ENCODE data around the gene CNDP1.
"Not testable (repeated sequence)": the region's sequence is repeated elsewhere in the genome, so short reads cannot be mapped to it uniquely, and the experiment has no call there.

CNDP1 gene

DNA sequence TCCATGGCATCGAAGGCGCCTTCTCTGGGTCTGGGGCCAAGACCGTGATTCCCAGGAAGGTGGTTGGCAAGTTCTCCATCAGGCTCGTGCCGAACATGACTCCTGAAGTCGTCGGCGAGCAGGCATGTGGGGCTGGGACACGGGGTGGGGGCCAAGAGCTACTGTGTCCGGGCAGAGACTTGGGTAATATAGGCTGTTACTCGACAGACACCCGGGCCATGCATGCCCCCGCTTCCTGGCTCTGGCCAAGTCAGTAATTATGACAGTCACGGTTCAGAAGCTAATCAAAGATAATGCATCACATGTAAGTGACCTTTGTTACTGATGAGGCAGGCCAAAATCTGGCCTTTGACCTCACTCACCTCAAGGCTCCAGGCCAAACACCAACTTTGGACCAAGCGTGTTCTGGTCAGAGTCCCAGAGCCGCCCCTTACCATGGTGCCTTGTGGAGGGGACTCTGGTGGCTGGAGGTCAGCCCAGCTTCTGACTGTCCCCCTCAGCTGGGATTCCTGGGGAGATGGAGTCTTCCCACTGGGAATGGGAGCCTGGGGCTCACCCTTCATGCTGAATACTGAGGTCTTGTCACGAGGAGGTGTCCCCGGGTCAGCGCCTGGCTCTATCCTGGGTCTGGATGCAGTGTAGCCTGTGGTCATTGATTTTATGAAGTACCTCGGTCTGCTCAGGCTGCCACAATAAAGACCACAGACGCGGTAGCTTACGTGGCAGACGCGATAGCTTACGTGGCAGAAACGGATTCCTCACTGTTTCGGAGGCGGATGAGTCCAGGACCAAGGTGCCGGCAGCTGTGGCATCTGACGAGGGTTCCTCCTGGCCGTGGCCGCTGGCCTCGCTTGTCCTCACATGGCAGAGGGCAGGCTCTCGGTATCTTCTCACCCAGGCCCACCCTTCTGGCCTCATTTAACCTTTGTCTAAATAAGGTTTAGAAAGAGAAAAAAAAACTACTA is 17.7 kb upstream of the CNDP1 start:
- Histone ChIP-seq H3K9ac (ENCODE audit: low read depth, low read length) (no peak overlapping the region), H3K9me3 (ENCODE audit: control insufficient read depth, insufficient read depth, low read length) (no peaks in the 10 kb centered on the region), H3K4me3 (ENCODE audit: low read depth, low read length) (no peak overlapping the region), H3K27me3 (ENCODE audit: control insufficient read depth, insufficient read depth, low read length) (no peaks in the 10 kb centered on the region), H3K36me3 (ENCODE audit: control insufficient read depth, insufficient read depth, low read length) (peaks cover 76% of the 10 kb centered on the region), H3K4me1 (ENCODE audit: control insufficient read depth, insufficient read depth, low read length) (no peaks in the 10 kb centered on the region)

DNA sequence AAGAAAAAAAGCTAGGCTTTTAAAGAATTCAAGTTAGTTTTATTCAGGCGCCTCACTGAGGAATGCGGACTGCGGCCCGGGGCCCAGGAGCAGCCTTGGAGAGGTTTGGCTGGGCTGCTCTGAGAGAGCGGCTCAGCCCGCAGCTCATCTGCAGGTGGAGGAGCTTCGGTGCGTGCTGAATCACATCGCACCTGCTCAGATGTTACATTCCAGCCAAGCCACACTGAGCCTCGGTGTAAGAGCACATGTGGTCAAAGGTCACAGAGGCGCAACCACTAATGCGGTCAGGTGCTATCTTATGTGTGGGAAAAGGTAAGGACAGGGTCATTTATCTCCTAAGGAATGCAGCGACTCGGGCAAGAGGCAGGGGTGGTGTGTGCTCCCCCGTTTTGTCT is 17.1 kb upstream of the CNDP1 start:
- Histone ChIP-seq H3K4me1 (ENCODE audit: control insufficient read depth, insufficient read depth, low read length) (no peaks in the 10 kb centered on the region), H3K9me3 (ENCODE audit: control insufficient read depth, insufficient read depth, low read length) (no peaks in the 10 kb centered on the region), H3K9ac (ENCODE audit: low read depth, low read length) (no peak overlapping the region), H3K36me3 (ENCODE audit: control insufficient read depth, insufficient read depth, low read length) (peaks cover 70% of the 10 kb centered on the region), H3K27me3 (ENCODE audit: control insufficient read depth, insufficient read depth, low read length) (no peaks in the 10 kb centered on the region), H3K4me3 (ENCODE audit: low read depth, low read length) (no peak overlapping the region)

GRCh38 chr18:74518456-74519295 is 15.6 kb upstream of the CNDP1 start:
- Histone ChIP-seq H3K36me3 (ENCODE audit: control insufficient read depth, insufficient read depth, low read length) (peaks cover 61% of the 10 kb centered on the region), H3K9ac (ENCODE audit: low read depth, low read length) (no peak overlapping the region), H3K4me3 (ENCODE audit: low read depth, low read length) (no peak overlapping the region), H3K27me3 (ENCODE audit: control insufficient read depth, insufficient read depth, low read length) (no peaks in the 10 kb centered on the region), H3K9me3 (ENCODE audit: control insufficient read depth, insufficient read depth, low read length) (no peaks in the 10 kb centered on the region), H3K4me1 (ENCODE audit: control insufficient read depth, insufficient read depth, low read length) (no peaks in the 10 kb centered on the region)

- Histone ChIP-seq H3K4me3 (ENCODE audit: low read depth, low read length) (no peak overlapping the region), H3K36me3 (ENCODE audit: control insufficient read depth, insufficient read depth, low read length) (peaks cover 58% of the 10 kb centered on the region), H3K4me1 (ENCODE audit: control insufficient read depth, insufficient read depth, low read length) (no peaks in the 10 kb centered on the region), H3K9me3 (ENCODE audit: control insufficient read depth, insufficient read depth, low read length) (no peaks in the 10 kb centered on the region), H3K9ac (ENCODE audit: low read depth, low read length) (no peak overlapping the region), H3K27me3 (ENCODE audit: control insufficient read depth, insufficient read depth, low read length) (no peaks in the 10 kb centered on the region)
Measured at GRCh38 chr18:74519320-74520095, 14.8 kb upstream of the CNDP1 start.

DNA sequence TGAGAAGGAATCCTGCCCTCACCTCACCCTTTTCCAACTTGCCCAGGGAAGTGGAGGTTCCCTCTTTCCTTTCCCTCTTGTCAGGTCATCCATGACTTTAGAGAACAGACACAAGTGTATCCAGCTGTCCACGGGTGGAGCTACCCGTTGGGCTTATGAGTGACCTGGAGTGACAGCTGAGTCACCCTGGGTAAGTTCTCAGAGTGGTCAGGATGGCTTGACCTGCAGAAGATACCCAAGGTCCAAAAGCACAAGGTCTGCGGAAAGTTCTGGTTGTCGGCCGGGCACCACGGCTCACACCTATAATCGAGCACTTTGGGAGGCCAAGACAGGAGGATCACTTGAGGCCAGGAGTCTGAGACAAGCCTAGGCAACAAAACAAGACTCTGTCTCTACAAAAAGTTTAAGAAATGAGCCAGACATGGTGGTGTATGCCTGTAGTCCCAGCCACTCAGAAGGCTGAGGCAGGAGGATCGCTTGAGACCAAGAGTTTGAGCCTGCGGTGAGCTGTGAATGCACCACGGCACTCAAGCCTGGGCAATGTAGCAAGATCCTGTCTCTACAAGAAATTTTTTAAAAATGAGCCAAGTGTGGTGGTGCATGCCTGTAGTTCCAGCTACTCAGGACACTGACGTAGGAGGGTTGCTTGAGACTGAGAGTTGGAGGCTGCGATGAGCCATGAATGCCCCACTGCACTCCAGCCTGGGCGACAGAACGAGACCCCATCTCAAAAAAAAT is 14.0 kb upstream of the CNDP1 start:
- H3K9me3 ChIP-seq (ENCODE audit: control insufficient read depth, insufficient read depth, low read length) = no peaks in the 10 kb centered on the region
- H3K36me3 ChIP-seq (ENCODE audit: control insufficient read depth, insufficient read depth, low read length) = peaks cover 51% of the 10 kb centered on the region
- H3K9ac ChIP-seq (ENCODE audit: low read depth, low read length) = no peak overlapping the region
- no peak overlapping the region for H3K4me3 ChIP-seq (ENCODE audit: low read depth, low read length)
- H3K27me3 ChIP-seq (ENCODE audit: control insufficient read depth, insufficient read depth, low read length) = no peaks in the 10 kb centered on the region
- H3K4me1 ChIP-seq (ENCODE audit: control insufficient read depth, insufficient read depth, low read length) = no peaks in the 10 kb centered on the region

DNA sequence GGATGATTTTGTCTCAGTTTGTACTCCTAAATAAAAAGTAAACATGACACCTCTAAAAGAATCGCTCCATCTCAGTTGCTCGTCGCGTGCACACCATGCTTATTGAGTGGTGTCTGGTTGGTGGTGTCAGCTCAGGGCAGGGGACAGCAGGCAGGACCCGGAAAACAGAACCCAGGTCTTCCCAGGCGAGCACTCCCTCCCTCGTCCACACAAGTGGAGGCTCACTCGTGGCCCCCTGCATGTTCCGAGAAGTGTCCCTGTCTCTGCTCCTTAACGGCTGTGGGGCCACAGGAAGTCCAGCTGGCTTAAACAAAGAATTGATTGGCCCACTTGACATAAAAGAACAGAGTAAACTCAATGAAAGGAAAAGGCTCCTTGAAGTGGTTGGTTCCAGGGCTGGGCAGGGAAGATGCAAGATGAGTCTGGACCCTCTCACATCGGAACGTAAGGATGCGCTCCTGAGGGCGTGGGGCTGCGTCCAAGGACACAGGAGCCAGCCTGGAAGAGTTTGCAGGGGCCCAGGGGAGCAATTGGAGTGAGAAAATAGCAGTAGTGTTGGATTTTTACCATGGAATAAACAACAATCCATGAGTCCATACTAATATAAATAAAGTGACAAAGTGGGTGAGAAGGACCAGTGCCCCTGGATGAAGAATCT is 13.1 kb upstream of the CNDP1 start:
- Histone ChIP-seq H3K9me3 (ENCODE audit: control insufficient read depth, insufficient read depth, low read length) (no peaks in the 10 kb centered on the region), H3K27me3 (ENCODE audit: control insufficient read depth, insufficient read depth, low read length) (no peaks in the 10 kb centered on the region), H3K4me1 (ENCODE audit: control insufficient read depth, insufficient read depth, low read length) (no peaks in the 10 kb centered on the region), H3K4me3 (ENCODE audit: low read depth, low read length) (no peak overlapping the region), H3K36me3 (ENCODE audit: control insufficient read depth, insufficient read depth, low read length) (peaks cover 42% of the 10 kb centered on the region), H3K9ac (ENCODE audit: low read depth, low read length) (no peak overlapping the region)

DNA sequence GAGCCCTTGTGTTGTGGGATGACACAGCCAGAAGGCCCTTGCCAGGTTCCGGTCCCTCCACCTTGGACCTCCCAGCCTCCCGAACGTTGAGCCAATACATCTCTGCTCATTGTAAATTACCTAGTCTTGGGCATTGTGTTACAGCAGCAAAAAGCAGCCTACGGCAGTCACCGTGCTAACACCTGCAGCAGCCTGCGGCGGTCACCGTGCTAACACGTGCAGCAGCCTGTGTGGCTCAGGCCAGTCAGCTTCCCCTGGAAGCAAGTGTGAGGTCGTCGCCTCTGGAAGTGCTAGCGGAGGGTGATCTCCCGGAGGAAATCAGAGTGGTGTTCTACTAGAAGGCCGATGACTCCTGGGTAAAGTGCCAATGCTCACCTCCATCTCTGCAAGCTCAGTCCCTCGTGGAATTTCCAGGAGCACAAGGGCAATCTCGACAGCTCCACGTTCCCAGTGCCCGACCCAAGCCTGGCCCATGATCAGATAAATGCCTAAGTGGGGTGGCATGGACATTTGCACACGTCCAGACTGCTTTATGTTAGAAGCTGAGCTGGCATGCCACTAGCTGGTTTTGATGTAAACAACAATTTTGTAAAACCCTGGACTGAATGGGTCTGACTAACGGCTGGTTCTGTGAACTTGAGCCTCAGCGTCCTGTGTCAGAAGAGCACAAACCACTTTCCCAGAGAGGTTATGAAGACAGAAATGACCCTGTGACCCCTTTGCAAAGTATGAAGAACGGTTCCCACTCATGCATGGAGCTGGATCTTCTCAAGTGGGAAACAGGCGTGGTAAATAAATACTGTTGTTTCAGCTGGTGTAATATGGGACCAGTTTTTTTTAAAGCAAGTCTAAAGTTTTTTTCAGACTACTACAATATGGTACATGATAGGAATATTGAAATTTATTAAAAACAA is 11.4 kb upstream of the CNDP1 start:
- Histone ChIP-seq H3K9me3 (ENCODE audit: control insufficient read depth, insufficient read depth, low read length) (no peaks in the 10 kb centered on the region), H3K4me1 (ENCODE audit: control insufficient read depth, insufficient read depth, low read length) (no peaks in the 10 kb centered on the region), H3K4me3 (ENCODE audit: low read depth, low read length) (no peak overlapping the region), H3K27me3 (ENCODE audit: control insufficient read depth, insufficient read depth, low read length) (no peaks in the 10 kb centered on the region), H3K9ac (ENCODE audit: low read depth, low read length) (no peak overlapping the region), H3K36me3 (ENCODE audit: control insufficient read depth, insufficient read depth, low read length) (peaks cover 34% of the 10 kb centered on the region)

DNA sequence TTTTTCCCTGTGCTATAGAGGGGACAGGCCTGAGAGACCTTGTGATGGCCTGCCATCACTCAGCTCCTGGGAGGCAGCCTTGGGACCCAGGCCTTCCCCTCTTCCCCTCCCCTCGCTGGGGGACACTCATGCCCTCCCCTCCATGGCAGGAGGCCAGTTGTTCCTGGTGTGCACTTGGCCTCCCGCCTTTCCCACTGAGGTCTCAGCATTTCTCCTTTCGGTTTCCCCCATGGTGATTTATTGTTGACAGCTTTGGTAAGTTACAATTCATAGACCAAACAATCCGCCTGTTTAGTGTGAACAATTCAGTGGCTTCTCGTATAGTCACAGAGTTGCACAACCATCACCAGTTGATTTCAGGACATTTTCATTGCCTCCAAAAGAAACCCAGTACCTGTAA is 10.2 kb upstream of the CNDP1 start:
- H3K27me3 ChIP-seq (ENCODE audit: control insufficient read depth, insufficient read depth, low read length) = no peaks in the 10 kb centered on the region
- no peak overlapping the region for H3K9ac ChIP-seq (ENCODE audit: low read depth, low read length)
- no peak overlapping the region for H3K4me3 ChIP-seq (ENCODE audit: low read depth, low read length)
- peaks cover 24% of the 10 kb centered on the region for H3K36me3 ChIP-seq (ENCODE audit: control insufficient read depth, insufficient read depth, low read length)
- H3K4me1 ChIP-seq (ENCODE audit: control insufficient read depth, insufficient read depth, low read length) = no peaks in the 10 kb centered on the region
- H3K9me3 ChIP-seq (ENCODE audit: control insufficient read depth, insufficient read depth, low read length) = no peaks in the 10 kb centered on the region

DNA sequence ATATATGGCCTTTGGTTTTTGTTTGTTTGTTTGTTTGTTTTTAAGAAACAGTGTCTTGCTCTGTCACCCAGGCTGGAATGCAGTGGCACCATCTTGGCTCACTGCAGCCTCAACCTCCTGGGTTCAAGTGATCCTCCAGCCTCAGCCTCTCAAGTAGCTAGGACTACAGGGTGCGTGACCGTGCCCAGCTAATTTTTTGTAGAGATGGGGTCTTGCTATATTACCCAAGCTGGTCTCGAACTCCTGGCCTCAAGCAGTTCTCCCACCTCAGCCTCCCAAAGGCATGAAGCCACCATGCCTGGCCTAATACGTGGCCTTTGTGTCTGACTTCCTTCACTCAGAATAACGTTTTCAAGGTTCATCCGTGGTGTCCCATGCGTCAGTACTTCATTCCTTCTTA is 9.4 kb upstream of the CNDP1 start:
- H3K27me3 ChIP-seq (ENCODE audit: control insufficient read depth, insufficient read depth, low read length) = not testable (repeated sequence)

DNA sequence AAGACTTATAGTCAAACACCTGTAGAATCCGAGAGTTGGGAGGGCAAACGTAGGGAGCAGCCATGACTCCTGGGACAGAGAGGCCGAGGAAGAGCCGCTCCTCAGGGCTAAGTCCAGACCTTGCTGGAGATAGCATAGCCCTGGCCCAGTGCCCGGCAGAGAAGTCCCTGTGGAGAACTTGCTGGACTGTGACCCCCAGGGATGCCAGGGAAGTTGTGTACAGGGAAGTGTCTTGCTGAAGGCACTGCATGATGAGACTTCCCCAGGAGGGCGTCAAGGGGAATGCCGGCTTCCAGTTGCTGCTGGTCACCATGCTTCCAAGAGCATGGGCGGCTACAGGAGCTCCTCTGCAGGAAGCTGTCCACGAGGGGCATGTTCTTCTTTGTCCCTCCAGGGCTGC is 8.6 kb upstream of the CNDP1 start:
- Histone ChIP-seq H3K4me1 (ENCODE audit: control insufficient read depth, insufficient read depth, low read length) (no peaks in the 10 kb centered on the region), H3K36me3 (ENCODE audit: control insufficient read depth, insufficient read depth, low read length) (peaks cover 8% of the 10 kb centered on the region), H3K9ac (ENCODE audit: low read depth, low read length) (no peak overlapping the region), H3K9me3 (ENCODE audit: control insufficient read depth, insufficient read depth, low read length) (no peaks in the 10 kb centered on the region), H3K4me3 (ENCODE audit: low read depth, low read length) (no peak overlapping the region), H3K27me3 (ENCODE audit: control insufficient read depth, insufficient read depth, low read length) (no peaks in the 10 kb centered on the region)

More for the DNA sequence above, 9.4 kb upstream of the CNDP1 start:
- not testable (repeated sequence) for H3K9me3 ChIP-seq (ENCODE audit: control insufficient read depth, insufficient read depth, low read length); H3K9ac ChIP-seq (ENCODE audit: low read depth, low read length); H3K4me1 ChIP-seq (ENCODE audit: control insufficient read depth, insufficient read depth, low read length); H3K4me3 ChIP-seq (ENCODE audit: low read depth, low read length)
- H3K36me3 ChIP-seq (ENCODE audit: control insufficient read depth, insufficient read depth, low read length) = peaks cover 16% of the 10 kb centered on the region
